WTC11 (cell line): Measurements from ENCODE around the gene LINC01488.

Experiments
- ELF4 ChIP-seq: sonication (generic); formaldehyde crosslinking; IDR thresholded peaks from 2 replicates; pipeline ENCODE4 v1.8.1; 2022; ENCODE audit warnings: low read depth, mild to moderate bottlenecking, moderate library complexity, missing genetic modification reagents
- FOXJ3 ChIP-seq: sonication (generic); formaldehyde crosslinking; IDR thresholded peaks from 2 replicates; pipeline ENCODE4 v1.9.0; 2021; ENCODE audit warnings: missing genetic modification reagents, mild to moderate bottlenecking, borderline replicate concordance
- GRHL2 ChIP-seq: fragments of 250-450 bp; sonication (Bioruptor Pico); IDR thresholded peaks from 2 replicates; pipeline ENCODE4 v1.8.0; 2022; ENCODE audit warnings: mild to moderate bottlenecking, moderate library complexity; ENCODE audit not compliant: insufficient replicate concordance, severe bottlenecking
- SOX15 ChIP-seq: fragments of 250-450 bp; sonication (Bioruptor Pico); IDR thresholded peaks from 2 replicates; pipeline ENCODE4 v1.9.0; 2021; ENCODE audit warnings: mild to moderate bottlenecking
- ZBTB21 ChIP-seq: sonication (generic); formaldehyde crosslinking; IDR thresholded peaks from 2 replicates; pipeline ENCODE4 v1.8.1; 2023; ENCODE audit warnings: mild to moderate bottlenecking, missing genetic modification reagents, borderline replicate concordance
- TF ChIP-seq, protein P1 (sequence below): fragments of 200-600 bp; IDR thresholded peaks from 2 replicates; pipeline ENCODE4 v1.8.0; 2022; ENCODE audit warnings: antibody characterized with exemption
- TF ChIP-seq, protein P2 (sequence below): fragments of 250-450 bp; sonication (Bioruptor Pico); IDR thresholded peaks from 2 replicates; pipeline ENCODE4 v1.9.0; 2021; ENCODE audit warnings: mild to moderate bottlenecking, borderline replicate concordance
- TF ChIP-seq, protein P3 (sequence below): fragments of 250-450 bp; sonication (Bioruptor Pico); IDR thresholded peaks from 2 replicates; pipeline ENCODE4 v1.8.0; 2021; ENCODE audit warnings: mild to moderate bottlenecking

DNA sequence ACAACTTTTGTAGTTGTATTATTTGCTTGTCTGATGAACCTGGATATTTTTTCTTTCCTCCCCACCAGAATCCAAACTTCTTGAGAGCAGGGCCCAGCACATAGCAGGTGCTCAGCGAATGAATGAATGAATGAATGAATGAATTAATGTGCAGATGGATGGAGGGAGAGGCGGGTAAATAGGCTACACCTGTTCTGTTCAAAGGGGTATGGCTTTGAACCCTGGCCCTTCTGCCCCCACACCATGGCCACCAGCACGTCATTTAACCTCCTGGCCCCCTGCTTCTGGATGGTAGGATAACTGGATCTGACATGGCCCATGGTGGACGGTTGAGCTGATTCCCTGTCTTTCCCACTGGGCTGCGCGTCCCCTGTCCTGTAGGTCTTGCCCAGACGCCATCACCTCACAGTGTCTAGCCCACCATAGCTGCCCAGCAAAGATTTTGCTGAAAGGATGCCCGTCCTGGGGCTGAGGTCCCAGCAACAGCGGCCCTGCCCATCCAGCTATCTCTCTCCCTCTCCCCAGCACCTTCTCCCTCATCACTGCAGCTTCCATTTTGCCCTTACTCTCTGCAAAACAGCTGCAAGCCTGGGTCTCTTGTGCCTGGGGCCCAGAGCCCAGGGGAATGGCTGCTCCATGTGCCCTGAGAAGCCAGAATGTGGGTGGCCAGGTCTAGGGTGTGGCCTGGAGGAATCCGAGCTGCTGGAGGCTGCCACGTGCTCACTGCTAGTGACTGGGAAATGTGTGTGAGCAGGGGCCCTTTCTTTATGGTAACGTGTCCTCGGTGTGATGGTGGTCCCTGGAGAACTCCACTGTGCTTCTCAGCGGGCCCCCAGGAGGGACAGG lies 49.3 kb upstream of the LINC01488 start:
- TF ChIP-seq, protein P1, sequence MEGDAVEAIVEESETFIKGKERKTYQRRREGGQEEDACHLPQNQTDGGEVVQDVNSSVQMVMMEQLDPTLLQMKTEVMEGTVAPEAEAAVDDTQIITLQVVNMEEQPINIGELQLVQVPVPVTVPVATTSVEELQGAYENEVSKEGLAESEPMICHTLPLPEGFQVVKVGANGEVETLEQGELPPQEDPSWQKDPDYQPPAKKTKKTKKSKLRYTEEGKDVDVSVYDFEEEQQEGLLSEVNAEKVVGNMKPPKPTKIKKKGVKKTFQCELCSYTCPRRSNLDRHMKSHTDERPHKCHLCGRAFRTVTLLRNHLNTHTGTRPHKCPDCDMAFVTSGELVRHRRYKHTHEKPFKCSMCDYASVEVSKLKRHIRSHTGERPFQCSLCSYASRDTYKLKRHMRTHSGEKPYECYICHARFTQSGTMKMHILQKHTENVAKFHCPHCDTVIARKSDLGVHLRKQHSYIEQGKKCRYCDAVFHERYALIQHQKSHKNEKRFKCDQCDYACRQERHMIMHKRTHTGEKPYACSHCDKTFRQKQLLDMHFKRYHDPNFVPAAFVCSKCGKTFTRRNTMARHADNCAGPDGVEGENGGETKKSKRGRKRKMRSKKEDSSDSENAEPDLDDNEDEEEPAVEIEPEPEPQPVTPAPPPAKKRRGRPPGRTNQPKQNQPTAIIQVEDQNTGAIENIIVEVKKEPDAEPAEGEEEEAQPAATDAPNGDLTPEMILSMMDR = no peak
- TF ChIP-seq GRHL2 (CRISPR knock-in tag) (no peak), ZBTB21 (CRISPR knock-in tag) (no peak), ELF4 (CRISPR knock-in tag) (no peak), FOXJ3 (CRISPR knock-in tag) (no peak), SOX15 (CRISPR knock-in tag) (no peak)
- TF ChIP-seq, protein P2, sequence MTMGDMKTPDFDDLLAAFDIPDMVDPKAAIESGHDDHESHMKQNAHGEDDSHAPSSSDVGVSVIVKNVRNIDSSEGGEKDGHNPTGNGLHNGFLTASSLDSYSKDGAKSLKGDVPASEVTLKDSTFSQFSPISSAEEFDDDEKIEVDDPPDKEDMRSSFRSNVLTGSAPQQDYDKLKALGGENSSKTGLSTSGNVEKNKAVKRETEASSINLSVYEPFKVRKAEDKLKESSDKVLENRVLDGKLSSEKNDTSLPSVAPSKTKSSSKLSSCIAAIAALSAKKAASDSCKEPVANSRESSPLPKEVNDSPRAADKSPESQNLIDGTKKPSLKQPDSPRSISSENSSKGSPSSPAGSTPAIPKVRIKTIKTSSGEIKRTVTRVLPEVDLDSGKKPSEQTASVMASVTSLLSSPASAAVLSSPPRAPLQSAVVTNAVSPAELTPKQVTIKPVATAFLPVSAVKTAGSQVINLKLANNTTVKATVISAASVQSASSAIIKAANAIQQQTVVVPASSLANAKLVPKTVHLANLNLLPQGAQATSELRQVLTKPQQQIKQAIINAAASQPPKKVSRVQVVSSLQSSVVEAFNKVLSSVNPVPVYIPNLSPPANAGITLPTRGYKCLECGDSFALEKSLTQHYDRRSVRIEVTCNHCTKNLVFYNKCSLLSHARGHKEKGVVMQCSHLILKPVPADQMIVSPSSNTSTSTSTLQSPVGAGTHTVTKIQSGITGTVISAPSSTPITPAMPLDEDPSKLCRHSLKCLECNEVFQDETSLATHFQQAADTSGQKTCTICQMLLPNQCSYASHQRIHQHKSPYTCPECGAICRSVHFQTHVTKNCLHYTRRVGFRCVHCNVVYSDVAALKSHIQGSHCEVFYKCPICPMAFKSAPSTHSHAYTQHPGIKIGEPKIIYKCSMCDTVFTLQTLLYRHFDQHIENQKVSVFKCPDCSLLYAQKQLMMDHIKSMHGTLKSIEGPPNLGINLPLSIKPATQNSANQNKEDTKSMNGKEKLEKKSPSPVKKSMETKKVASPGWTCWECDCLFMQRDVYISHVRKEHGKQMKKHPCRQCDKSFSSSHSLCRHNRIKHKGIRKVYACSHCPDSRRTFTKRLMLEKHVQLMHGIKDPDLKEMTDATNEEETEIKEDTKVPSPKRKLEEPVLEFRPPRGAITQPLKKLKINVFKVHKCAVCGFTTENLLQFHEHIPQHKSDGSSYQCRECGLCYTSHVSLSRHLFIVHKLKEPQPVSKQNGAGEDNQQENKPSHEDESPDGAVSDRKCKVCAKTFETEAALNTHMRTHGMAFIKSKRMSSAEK (CRISPR knock-in tag) = no peak
- TF ChIP-seq, protein P3, sequence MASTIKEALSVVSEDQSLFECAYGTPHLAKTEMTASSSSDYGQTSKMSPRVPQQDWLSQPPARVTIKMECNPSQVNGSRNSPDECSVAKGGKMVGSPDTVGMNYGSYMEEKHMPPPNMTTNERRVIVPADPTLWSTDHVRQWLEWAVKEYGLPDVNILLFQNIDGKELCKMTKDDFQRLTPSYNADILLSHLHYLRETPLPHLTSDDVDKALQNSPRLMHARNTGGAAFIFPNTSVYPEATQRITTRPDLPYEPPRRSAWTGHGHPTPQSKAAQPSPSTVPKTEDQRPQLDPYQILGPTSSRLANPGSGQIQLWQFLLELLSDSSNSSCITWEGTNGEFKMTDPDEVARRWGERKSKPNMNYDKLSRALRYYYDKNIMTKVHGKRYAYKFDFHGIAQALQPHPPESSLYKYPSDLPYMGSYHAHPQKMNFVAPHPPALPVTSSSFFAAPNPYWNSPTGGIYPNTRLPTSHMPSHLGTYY (CRISPR knock-in tag) = no peak
